ENCODE data around the gene ZNF141. TPM values are rescaled to one million over a fixed set of nuclear protein-coding genes. Genes with fewer than 3 reads are reported as not detected.

Gene ZNF141
- total and polyA plus RNA-seq, 2 of the 4 experiments (the other 2 are of a cell fraction): 1.8 to 4.7 TPM

DNA sequence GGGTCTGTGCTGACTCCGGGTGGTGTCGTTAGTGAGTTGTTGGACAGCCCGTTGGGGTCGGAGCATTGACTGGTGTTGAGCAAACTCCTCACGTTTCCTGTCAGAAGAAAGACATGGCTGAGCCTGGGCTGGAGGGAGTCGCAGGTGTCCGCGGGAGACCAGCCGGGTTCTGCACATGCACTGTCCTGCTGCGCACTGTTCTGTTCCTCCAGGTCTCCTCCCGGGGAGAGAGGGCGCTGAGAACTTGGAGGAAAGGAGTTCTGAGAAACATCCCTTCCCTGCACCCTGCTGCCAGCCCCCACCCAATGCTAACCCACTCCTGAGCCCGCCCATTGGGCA, 1.1 kb downstream of the ZNF141 start:
- ChIA-PET POLR2A (ENCODE audit: unreplicated experiment) (no interaction called here), CTCF (no interaction called here)
- peaks cover 5% of the 10 kb centered on the region for H3K36me3 ChIP-seq (ENCODE audit: control insufficient read depth, insufficient read depth, low read length)
- no peak overlapping the region for H4K8ac ChIP-seq (ENCODE audit: low read depth in 2 of 2, low read length in 2 of 2)
- no peaks in the 10 kb centered on the region for H3K27me3 ChIP-seq (ENCODE audit: control insufficient read depth, insufficient read depth, low read length)
- ATAC-seq (ENCODE audit: low read depth): no peak
- H2BK15ac ChIP-seq (ENCODE audit: low read depth, low read length): no peak overlapping the region
- no peak overlapping the region for H2AK9ac ChIP-seq (replicated peaks; ENCODE audit: low read depth, low read length, poor library complexity)
- peak overlapping the region; percentile 66 for H3K4me2 ChIP-seq (ENCODE audit: low read depth, low read length)
- no TSS peak for BruUV-seq (replicated peaks)
- H4K5ac ChIP-seq (ENCODE audit: low read depth, low read length): no peak overlapping the region
- no peak overlapping the region for H4K91ac ChIP-seq (ENCODE audit: insufficient read depth, low read depth, low read length)
- no peak overlapping the region; the same call in 1 of the 2 replicates for H3K9ac ChIP-seq (ENCODE audit: low read depth, low read length)
- intact Hi-C loops (cut with micrococcal nuclease) (loop anchor here (10.0 kb wide), 1 partner anchor 336 kb away; the partner anchor contains the start of genes ATP5ME and MYL5), dilution Hi-C loops (cut with HindIII; ENCODE audit: low sequenced_read_pairs, unreplicated experiment) (no loop called here), in situ Hi-C loops (cut with MboI; ENCODE audit: low sequenced_read_pairs) (no loop called here)
- H2BK20ac ChIP-seq (ENCODE audit: low read depth, low read length): no peak overlapping the region
- no peak overlapping the region for H3K56ac ChIP-seq (ENCODE audit: extremely low read depth, insufficient read depth, low read length)
- H2AK5ac ChIP-seq (ENCODE audit: low read depth, low read length): no peak overlapping the region
- H3K9me3 ChIP-seq (ENCODE audit: control insufficient read depth, insufficient read depth, low read length): peaks cover 22% of the 10 kb centered on the region
- no peak overlapping the region for H3K27ac ChIP-seq (ENCODE audit: insufficient read depth, low read length)
- H3K79me1 ChIP-seq (ENCODE audit: low read depth in 1 of 2, low read length in 2 of 2): peaks cover 16 to 18% of the 10 kb centered on the region in 2 experiments; a peak in 3 of 4 replicates
- no peak overlapping the region for H3K4ac ChIP-seq (ENCODE audit: low read depth, low read length)
- H3K14ac ChIP-seq (replicated peaks; ENCODE audit: low read depth, low read length): no peak overlapping the region
- no peak overlapping the region for H2AFZ ChIP-seq (replicated peaks; ENCODE audit: low read length, poor library complexity)
- WGBS, 2 experiments (ENCODE audit: extremely low coverage in 2 of 2, insufficient read length in 1 of 2): 80% methylated on average over 1 of the region's 13 CpGs; no CpG with 5 or more reads in 1 of the 2 experiments
- peak overlapping the region; percentile 69 for H3K4me3 ChIP-seq (ENCODE audit: insufficient read depth, low read depth, low read length)
- no peaks in the 10 kb centered on the region for H3K4me1 ChIP-seq (ENCODE audit: control insufficient read depth, insufficient read depth, low read length)
- TF ChIP-seq RCOR1 (IDR thresholded peaks at IDR 0.05; ENCODE audit: insufficient replicate concordance, low read length): no peak
- no peak for TF ChIP-seq RAD21 (IDR thresholded peaks at IDR 0.05; ENCODE audit: low read length)
- no peak for TF ChIP-seq MAFK (IDR thresholded peaks at IDR 0.05; ENCODE audit: low read depth, low read length)
- no peak for TF ChIP-seq SMC3 (IDR thresholded peaks at IDR 0.05; ENCODE audit: low read depth, low read length)
- no peak for TF ChIP-seq NFE2L2 (IDR thresholded peaks at IDR 0.05; ENCODE audit: low read depth, low read length)
- no peak for TF ChIP-seq POLR2A (IDR thresholded peaks at IDR 0.05; ENCODE audit: low read depth, low read length)
- no peak for TF ChIP-seq CEBPB (IDR thresholded peaks at IDR 0.05; ENCODE audit: low read depth, low read length)
- no peak for TF ChIP-seq FOS (IDR thresholded peaks at IDR 0.05; ENCODE audit: low read depth, low read length)
- TF ChIP-seq MAZ (IDR thresholded peaks at IDR 0.05; ENCODE audit: borderline replicate concordance, low read depth, low read length): no peak
- TF ChIP-seq ELK1 (IDR thresholded peaks at IDR 0.05; ENCODE audit: borderline replicate concordance, low read depth, low read length): no peak
- TF ChIP-seq, protein P1, sequence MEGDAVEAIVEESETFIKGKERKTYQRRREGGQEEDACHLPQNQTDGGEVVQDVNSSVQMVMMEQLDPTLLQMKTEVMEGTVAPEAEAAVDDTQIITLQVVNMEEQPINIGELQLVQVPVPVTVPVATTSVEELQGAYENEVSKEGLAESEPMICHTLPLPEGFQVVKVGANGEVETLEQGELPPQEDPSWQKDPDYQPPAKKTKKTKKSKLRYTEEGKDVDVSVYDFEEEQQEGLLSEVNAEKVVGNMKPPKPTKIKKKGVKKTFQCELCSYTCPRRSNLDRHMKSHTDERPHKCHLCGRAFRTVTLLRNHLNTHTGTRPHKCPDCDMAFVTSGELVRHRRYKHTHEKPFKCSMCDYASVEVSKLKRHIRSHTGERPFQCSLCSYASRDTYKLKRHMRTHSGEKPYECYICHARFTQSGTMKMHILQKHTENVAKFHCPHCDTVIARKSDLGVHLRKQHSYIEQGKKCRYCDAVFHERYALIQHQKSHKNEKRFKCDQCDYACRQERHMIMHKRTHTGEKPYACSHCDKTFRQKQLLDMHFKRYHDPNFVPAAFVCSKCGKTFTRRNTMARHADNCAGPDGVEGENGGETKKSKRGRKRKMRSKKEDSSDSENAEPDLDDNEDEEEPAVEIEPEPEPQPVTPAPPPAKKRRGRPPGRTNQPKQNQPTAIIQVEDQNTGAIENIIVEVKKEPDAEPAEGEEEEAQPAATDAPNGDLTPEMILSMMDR (conservative IDR thresholded peaks at IDR 0.05; ENCODE audit: low read depth, low read length): no peak
- no peak for TF ChIP-seq RFX5 (IDR thresholded peaks at IDR 0.05; ENCODE audit: low read depth, low read length)
- no peak for TF ChIP-seq MXI1 (IDR thresholded peaks at IDR 0.05; ENCODE audit: borderline replicate concordance, low read depth, low read length)
- no peak for TF ChIP-seq BHLHE40 (IDR thresholded peaks at IDR 0.05; ENCODE audit: low read depth, low read length)
- H3K9me1 ChIP-seq (ENCODE audit: insufficient read depth, low read length): no peaks in the 10 kb centered on the region
- H2BK120ac ChIP-seq (ENCODE audit: low read depth, low read length): no peak overlapping the region
- no peak overlapping the region for H2BK5ac ChIP-seq (ENCODE audit: low read depth, low read length, poor library complexity, severe bottlenecking)
- H4K20me1 ChIP-seq (ENCODE audit: insufficient read depth, low read length): no peaks in the 10 kb centered on the region
- 0 out of 2 replicates have a peak overlapping the region, but pooled peaks have one; percentile 4 for H3K23ac ChIP-seq (ENCODE audit: low read depth, low read length)
- H3K18ac ChIP-seq (ENCODE audit: low read depth, low read length): no peak overlapping the region
- no peak for DNase-seq

Measured in IMR-90 (cell line).